Activated CD4-positive, alpha-beta T cell treated with anti-CD3 and anti-CD28 coated beads for 4 hours (primary cell): ENCODE results near the gene VTI1A.
"Not testable (repeated sequence)": the region's sequence is repeated elsewhere in the genome, so short reads cannot be mapped to it uniquely, and the experiment has no call there.

Experiments used
- DNase-seq, 2 donors: peaks; one replicate each; pipeline ENCODE4 v3.0.0-alpha.2; 2020

VTI1A gene

DNA sequence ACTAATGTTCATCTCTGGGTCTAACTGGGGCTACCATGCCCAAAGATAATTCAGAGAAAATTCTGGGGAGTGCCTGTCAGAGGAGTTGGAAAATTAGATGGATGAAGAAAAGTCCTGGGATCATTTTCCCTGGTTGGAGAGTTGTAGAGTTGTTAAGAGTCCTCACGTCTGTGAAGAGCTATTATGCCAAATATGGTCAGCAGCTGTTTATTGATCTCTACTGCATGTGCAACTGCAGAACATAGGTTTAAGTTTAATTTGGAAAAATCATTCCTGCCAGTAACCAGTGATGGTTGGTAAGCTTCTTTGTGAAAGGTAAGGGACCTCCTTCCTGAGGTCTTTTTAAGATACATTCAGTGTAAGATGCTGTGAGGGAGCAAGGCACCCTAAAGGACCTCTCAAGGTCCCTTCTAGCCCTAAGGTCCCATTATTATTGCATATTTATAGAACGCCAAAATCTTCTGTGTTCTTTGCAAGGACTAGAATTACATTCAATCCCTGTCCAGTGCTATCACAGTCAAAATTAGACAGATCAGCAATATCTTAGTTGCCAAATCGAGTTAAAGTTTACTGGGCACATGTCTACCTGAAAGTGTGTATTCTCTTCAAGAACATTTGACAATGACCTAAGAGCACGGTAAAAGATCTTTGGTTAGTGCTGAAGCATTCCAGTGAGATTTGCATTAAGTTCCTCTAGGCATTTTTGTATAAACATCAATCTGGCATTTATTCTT, 62.7 kb downstream of the VTI1A start:
- no peak for DNase-seq

DNA sequence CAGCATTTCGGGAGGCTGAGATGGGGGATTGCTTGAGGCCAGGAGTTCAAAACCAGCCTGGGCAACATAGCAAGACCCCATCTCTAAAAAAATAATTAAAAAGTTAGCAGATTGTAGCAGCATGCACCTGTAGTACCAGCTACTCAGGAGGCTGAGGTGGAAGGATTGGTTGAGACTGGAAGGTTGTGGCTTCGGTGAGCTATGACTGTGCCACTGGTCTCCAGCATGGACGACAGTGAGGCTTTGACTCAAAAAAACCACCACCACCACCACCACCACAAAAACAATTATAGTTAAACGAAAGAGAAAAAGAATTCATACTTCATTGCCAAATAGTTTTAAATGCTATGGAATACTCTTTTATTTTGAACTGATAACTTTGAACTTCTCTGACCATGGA, 63.4 kb downstream of the VTI1A start:
- no peak for DNase-seq

DNA sequence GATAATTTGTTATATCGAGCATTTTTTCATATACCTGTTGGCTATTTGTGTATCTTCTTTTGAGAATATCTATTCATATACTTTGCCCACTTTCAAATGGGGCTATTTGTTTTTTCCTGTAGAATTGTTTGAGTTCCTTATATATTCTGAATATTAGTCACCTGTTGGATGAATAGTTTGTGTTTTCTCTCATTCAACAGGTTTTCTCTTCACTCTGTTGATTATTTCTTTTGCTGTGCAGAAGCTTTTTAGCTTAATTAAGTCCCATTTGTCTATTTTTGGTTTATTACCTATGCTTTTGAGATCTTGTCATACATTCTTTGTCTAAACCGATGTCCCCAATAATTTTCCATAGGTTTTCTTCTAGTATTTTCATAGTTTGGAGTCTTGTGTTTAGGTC, 65.3 kb downstream of the VTI1A start:
- no peak for DNase-seq

DNA sequence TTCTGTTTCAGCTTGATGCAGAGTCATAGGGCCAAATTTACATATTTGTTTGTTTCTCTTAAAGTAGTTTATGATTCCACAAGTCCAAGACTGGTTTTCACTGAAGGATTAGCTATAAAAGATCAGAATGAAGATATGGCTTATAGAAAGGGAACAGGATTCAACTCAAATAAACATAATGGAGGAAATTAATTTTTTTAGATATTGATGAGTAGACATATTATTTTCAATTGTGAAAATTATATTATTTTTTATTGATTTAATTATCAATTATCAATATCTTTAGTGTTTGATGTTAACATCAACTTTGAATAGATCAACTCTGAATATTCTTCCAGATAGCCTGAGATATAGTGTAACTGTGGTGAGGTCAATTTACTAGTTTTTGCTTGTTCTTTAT, 68.1 kb downstream of the VTI1A start:
- no peak for DNase-seq

DNA sequence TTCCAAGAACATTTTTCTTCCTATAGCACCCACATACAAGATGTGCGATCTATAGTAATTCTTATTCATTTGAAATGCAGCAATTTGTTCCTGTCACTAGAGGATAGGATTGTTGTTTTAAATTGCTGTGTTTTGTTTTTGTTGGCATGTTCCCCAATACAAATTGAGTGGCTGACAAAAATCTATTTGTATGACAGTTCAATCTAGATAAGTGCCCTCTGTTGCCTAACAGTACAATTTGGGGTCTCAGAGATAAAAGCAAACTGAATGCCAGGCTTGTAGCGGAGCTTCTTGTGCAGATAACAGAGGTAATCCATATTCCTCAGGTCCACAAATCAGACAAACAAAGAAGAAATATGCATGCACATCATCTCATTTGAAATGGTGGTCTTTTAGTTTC, 68.8 kb downstream of the VTI1A start:
- no peak for DNase-seq

DNA sequence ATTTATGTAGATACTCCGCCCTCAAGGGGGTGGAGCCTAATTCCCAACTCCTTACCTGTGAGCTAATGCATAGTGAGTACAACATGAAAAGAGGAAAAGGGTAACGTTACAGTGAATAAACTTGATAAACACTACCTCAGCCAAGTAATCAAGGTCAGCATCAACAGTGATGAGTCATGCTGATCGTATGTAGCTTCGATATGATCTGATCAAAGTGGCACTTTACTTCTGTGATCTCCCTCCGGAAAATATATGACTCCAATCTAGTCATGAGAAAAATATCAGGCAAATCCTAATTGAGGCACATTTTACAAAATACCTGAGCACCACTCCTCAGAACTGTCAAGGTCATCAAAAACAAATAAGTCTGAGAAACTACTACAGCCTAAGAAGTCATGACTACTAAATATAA, 70.4 kb downstream of the VTI1A start:
- no peak for DNase-seq

DNA sequence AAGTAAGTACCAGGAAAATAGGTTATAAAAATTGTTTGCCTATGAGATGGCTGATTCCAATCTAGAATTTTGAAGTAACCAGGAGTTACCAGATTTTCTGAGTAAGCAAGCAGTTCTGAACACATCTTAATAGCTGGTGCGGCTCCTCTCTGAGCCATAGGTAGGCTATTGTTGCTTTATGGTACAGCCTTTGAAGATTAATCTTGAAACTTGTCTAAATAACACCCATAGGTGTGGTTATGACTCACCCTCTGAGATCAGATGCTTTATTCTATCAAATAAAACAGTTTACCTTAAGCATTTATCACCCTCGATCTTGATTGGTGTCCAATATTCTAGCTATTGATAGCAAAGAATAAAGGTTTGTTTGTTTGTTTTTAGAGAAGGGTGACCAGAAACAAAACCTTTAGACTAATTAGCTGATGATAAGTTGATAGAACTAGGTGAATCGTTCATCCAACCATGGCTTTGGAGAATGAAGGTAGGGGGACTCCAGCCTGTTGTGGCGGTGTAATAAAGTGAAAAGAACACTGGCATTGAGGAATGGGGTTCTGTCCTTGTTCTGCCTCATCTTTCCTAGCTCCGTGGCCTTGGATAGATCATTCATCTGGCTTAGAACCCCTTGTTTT, 72.2 kb downstream of the VTI1A start:
- DNase-seq, result no peak

DNA sequence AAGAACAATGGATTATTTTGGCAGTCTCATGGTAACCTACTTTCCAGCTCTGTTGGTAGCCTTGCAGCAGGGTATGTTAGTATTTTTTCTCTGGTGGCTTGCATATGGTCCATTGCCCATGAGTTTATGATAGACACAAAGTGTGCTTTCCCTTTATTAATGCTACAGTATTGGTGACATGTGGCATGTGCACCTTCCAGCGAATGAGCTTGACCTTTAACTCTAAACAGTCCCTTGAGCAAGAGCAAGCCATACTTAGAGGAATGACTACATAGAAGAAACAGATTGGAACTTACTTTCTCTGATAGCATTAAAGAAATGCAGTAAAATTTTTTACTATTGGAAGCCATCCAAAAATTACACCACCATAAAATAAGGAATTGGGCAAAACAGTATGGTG, 73.9 kb downstream of the VTI1A start:
- no peak for DNase-seq

DNA sequence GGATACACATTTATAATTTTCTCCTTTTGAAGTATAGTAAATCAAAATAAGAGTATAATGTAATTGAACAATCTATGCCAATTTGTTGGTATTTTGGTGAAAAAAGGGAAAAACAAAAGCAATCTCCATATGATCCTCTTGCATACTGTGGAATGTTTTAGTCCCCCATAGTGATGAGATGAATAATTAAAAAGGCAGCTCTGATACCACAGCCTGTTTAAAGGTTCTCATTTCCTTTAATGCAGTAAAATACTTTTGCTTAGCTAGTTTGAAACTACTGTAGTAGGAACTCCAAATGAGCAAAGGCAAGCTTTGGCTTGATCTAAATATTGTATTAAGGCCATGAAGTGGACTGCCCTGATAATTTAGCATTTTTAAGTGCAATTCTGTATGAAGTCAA, 77.6 kb downstream of the VTI1A start:
- DNase-seq, result no peak

DNA sequence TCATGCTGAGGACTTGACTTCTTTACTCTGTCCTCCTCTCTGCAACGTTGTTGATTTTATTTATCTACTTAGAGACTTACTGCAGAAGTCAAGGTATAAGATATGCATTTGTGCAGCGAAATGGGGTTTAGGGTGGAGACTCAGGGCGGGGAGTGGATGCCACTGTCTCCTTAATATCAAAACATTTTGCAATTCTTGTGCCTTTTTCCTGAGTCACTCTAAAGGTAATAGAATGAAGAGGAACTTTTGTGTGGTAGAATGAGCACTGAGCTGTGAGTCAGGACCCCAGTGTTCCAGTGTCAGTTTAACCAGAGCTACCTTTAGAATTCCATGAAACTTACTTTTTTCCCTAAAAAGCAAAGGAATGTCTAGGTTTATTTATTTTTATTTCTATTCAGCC, 78.2 kb downstream of the VTI1A start:
- no peak for DNase-seq

DNA sequence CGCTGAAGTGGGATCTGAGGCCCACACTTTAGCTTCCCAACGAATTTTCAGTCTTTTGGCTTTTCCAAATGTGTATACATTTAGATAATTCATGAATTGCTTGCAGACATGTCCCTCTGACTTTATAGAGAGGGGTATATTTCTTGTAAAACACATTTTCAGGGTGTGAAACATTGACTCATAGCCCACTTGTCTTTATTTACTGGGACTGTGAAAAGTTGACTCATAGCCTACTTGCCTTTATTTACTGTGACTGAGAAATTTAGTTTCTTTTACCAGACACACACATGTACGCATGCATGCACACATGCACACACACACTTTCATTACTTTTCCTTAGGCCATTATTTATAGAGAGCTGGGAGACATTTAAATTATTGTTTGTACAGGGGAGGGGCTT, 79.1 kb downstream of the VTI1A start:
- DNase-seq, result no peak

DNA sequence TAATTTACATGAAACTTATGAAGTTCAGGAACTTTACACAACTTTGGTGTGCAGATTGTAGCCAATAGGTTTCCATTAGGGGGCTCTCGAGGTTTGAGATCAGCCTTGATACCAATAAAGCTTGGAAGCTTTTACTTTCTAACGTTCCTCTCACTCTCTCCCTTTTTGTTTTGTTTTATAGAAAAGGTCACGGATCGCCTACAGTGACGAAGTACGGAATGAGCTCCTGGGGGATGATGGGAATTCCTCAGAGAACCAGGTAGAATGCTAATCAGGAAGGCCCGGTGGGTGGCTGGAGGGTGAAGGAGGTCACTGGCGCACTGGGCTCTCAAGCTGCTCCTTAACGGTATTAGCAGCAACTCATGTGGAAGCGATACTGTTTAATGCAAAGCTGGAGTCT, 79.9 kb downstream of the VTI1A start:
- no peak for DNase-seq

DNA sequence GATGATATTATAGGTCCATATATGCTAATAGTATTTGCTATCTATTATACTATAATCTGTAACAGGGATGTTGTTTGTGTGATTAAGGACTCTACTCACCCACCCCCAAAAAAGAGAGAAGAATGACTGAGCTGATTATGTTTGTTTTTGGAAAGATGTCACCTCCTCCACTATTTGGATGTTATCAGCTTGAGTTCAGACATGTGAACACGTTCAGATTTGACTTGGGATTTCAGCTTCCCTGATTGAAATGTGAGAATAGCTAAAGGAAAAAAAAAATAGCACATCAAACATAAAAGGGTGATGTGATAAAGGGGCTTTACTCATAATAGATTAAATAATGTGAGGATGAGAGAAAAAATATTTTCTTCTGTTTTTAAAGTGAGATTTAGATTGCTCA, 81.2 kb downstream of the VTI1A start:
- DNase-seq, result no peak

DNA sequence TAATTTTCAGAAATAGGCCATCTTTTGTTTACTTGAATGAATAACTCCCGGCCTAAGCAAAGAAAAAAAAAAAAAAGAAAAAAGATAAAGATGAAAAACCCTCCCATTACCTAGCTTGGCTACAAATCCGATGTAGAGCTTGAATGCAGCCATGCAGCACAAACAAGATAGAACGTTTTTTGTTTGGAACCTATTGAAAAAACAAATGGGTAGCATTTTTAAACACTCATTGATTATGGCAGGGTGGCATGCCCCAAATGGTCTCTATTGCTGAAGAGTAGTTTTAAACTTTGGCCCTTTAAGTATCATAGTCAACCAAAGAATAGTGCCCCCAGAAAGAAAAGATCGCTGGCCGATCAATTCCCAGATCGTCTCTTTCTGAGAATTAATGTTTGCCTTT, 84.4 kb downstream of the VTI1A start:
- no peak for DNase-seq

DNA sequence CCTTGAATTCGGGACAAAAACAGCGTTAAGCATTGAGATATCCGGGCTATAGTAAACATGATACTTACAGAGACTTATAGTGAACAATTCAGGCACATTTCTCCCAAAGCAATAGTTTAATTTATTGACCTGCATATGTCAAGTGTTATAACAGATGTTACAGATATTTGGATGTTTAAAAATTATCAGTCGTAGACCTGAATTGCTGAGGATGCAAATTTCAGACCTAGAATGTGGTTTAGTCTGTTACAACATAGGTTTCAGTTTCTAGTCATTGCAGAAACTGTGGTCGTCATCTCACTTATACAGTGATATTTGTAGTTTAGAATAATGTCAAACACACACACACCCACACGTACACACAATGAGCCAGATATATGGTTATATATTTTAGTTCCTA, 85.2 kb downstream of the VTI1A start:
- no peak for DNase-seq

DNA sequence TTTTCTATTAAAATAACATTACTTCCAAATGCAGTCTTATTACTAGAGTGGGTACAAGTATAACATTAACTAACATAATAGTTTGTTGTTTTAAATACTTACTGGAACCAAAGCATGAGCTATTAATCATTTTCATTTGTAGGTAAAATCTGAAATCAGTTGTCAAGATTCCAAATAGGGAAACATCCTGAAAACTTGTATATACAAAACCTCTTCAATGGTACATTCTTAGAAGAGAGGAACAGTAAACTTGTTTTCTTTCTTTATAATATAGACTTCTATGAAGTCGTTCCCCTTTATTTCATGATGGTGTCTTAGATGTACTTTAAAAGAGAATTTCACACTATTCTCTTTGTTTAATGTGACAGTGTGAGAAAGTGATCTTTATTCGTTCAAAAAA, 85.9 kb downstream of the VTI1A start:
- no peak for DNase-seq

DNA sequence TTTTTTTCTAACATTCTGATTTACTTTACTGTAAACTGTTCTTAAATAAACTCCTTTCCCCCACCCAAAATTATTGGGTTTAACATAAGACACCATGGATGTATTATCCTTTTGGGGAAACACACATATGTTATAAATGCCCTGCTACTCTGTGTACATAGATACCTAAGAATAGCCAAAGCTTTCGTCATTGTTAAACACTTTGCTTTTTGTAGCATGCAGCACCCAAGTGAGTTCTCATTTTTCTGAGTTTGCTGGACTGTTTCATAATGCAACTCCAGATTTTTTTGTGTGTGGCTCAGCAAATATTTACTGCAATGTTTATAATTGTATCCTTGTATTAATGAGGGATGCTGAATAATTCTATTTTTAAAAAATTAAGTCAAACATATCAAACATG, 86.9 kb downstream of the VTI1A start:
- no peak for DNase-seq

DNA sequence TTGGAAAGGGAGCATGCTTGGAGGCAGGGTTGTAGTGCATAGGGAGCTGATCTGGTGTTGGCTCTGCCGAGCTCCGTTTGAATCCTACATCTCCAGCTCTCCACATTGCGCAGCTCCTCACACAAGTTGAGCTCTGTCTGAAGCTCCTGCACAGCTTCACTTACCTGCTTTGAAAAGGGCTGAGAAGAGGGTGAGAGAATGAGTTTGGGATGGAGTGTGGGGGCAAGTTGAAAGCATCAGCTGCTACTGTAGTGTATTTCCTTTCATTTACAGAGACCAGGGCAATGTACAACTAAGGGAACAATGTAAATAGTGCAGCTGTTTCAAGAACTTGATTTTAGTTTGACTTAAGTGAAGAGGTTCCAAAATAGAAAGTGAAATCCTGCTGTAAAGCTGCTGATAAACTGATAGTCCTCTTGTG, 88.5 kb downstream of the VTI1A start:
- DNase-seq, result no peak

DNA sequence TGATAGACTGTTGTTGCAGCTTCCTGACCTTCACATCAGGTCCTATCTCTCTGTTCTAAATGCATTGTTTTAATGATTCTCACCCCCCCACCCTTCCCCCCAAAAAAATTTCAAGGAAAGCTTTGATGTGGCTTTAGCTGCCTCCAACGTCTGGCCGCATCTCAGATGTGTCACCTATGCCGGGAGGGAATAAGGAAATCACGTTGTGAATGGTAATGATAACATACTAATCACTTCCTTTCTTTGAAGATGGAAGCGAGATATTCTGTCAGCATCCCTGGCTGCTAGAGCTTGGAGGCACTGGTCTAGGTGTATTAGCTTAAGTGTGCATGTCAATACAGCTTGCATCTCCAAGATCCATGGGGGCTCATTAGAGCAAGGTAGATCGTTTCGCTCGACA, 89.6 kb downstream of the VTI1A start:
- DNase-seq, result no peak

DNA sequence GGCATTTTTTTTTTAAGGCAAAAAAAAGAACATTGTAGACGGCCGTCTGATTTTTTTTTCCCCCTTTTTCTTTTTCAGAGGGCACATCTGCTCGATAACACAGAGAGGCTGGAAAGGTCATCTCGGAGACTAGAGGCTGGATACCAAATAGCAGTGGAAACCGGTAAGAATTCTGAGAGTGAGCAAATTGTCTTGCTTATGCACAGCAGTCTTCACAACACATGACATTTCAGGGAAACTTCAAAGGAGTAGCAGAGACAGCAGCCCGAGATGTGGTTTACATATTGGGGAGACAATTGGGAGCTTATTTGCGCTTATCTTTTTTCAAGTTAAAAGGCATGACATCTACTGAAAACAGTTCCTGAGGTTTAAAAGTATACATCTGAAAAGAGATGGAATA, 91.2 kb downstream of the VTI1A start:
- no peak for DNase-seq

DNA sequence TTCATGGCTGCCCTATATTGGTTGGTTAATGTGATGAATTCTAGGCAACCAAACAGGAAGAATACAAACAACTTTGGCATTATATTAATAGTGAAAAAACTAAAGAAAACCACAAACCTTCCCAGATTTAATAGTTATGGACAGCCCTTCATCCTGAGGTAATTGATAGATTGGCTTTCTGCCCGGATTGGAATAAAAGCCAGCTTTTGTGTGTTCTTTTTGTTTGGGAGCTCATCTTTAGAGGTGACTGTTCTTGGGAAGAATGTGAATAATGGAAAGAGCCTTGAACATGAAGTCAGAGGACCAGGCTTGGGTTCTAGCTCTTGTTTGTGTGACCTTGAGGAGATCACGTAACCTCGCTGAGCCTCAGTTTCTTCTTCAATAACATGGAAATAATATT, 92.3 kb downstream of the VTI1A start:
- no peak for DNase-seq

DNA sequence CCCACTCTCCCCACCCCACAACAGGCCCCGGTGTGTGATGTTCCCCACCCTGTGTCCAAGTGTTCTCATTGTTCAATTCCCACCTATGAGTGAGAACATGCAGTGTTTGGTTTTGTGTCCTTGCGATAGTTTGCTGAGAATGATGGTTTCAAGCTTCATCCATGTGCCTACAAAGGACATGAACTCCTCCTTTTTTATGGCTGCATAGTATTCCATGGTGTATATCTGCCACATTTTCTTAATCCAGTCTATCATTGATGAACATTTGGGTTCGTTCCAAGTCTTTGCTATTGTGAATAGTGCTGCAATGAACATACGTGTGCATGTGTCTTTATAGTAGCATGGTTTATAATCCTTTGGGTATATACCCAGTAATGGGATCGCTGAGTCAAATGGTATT, 95.8 kb downstream of the VTI1A start:
- not testable (repeated sequence) for DNase-seq

DNA sequence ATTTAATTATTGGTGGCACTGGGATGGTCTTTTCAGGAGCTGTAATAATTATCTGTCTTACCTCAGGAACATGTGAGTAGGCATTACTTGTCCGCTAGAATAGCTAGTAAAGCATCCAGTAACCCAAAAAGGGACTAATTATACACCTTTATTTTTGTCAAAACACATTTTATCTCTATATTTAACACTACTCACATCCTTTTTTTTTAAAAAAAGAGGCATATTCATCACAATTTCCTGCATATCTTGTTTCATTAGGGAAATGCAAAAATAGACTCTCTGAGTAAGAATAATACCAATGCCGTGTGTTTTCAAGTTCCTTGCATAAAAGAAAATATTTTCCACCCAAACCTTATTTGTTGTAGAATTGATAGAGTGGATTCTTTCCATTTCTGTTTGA, 99.5 kb downstream of the VTI1A start:
- no peak for DNase-seq

DNA sequence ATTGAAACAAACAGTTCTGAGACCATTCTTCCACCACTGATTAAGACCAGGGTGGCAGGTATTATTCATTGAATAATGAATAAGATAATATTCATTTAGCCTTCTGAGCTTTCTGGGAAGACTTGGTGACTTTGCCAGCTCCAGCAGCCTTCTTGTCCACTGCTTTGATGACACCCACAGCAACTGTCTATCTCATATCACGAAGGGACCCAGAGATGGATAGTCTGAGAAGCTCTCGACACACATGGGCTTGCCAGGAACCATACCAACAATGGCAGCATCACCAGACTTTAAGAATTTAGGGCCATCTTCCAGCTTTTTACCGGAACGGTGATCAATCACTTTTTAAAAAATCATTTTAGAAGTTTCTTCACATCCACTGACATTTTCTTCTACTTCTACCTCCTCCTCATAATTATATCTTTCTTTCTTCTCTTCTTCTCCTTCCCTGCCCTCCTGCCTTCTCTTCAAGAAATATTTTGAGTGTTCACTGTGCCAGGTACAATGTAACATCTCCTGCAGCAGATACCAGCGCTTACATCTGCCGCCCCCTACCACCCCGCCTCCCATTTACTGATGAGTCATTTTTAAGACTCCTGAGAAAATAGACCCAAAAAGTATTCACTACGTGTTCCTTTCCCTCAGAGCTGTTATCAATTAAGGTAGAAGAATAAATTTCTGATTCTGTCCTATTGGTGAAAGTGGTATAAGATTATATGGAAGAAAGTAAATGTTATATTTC, 101.7 kb downstream of the VTI1A start:
- DNase-seq, result no peak
